Astrocyte of the cerebellum (primary cell): ENCODE measurements around the gene TCFL5.

Experiments used
- DNase-seq: peaks from one replicate; pipeline ENCODE4 v3.0.0-alpha.2; 2011; ENCODE audit warnings: low read depth
- H3K4me3 ChIP-seq: 2 replicates; pipeline ENCODE4 v1.5.1; 2011; ENCODE audit warnings: mild to moderate bottlenecking, low read depth, low read length, moderate library complexity
- CTCF ChIP-seq: IDR thresholded peaks from 2 replicates; pipeline ENCODE4 v1.5.1; 2012; ENCODE audit warnings: low read length, low read depth, moderate library complexity, mild to moderate bottlenecking; ENCODE audit errors: missing control alignments
- in situ Hi-C: cut with HindIII; loops from 2 replicates; pipeline ENCODE4 v1.10.0; 2017; ENCODE audit warnings: low sequenced_read_pairs

The TCFL5 gene

GRCh38 chr20:62872184-62872847 lies 10.7 kb upstream of the TCFL5 start:
- H3K4me3 ChIP-seq: no peak overlapping the region
- no peak for DNase-seq
- in situ Hi-C loops: no loop called here
- TF ChIP-seq CTCF: no peak

GRCh38 chr20:62864207-62864606 lies 2.6 kb upstream of the TCFL5 start:
- no peak for TF ChIP-seq CTCF
- in situ Hi-C loops: no loop called here
- DNase-seq: no peak
- H3K4me3 ChIP-seq: no peak overlapping the region

- DNase-seq: no peak
- H3K4me3 ChIP-seq: peak overlapping the region; percentile 46
- in situ Hi-C loops: no loop called here
- TF ChIP-seq CTCF: no peak
Measured at GRCh38 chr20:62860924-62861691, 514 bp downstream of the TCFL5 start.

- no peak for DNase-seq
- in situ Hi-C loops: no loop called here
- no peak for TF ChIP-seq CTCF
- H3K4me3 ChIP-seq: peak overlapping the region; percentile 46
Measured at GRCh38 chr20:62860391-62860923, 1.2 kb downstream of the TCFL5 start.

GRCh38 chr20:62859721-62860120 lies 1.9 kb downstream of the TCFL5 start:
- no peak overlapping the region for H3K4me3 ChIP-seq
- TF ChIP-seq CTCF: no peak
- no peak for DNase-seq
- in situ Hi-C loops: no loop called here

GRCh38 chr20:62858058-62858830 lies 3.4 kb downstream of the TCFL5 start:
- in situ Hi-C loops: no loop called here
- no peak overlapping the region for H3K4me3 ChIP-seq
- no peak for DNase-seq
- TF ChIP-seq CTCF: no peak
